Epithelial cell of prostate (primary cell): ENCODE data around the gene ABLIM2.

Experiments used
- DNase-seq: peaks from one replicate; pipeline ENCODE4 v3.0.0-alpha.2; 2011; ENCODE audit warnings: low read depth, low spot score
- H3K27ac ChIP-seq: fragments of 450-650 bp; 2 replicates; pipeline ENCODE4 v1.5.1; 2017; ENCODE audit warnings: mild to moderate bottlenecking

Gene ABLIM2

GRCh38 chr4:7995866-7996265 is 162.7 kb downstream of the ABLIM2 start:
- H3K27ac ChIP-seq: no peak overlapping the region
- no peak for DNase-seq

GRCh38 chr4:7995135-7995534 is 163.5 kb downstream of the ABLIM2 start:
- no peak overlapping the region for H3K27ac ChIP-seq
- no peak for DNase-seq

- no peak overlapping the region for H3K27ac ChIP-seq
- no peak for DNase-seq
These were observed 164.9 kb downstream of the ABLIM2 start for GRCh38 chr4:7993671-7994070.

GRCh38 chr4:7992846-7993245 is 165.8 kb downstream of the ABLIM2 start:
- DNase-seq: no peak
- H3K27ac ChIP-seq: no peak overlapping the region

GRCh38 chr4:7990807-7991459 is 167.7 kb downstream of the ABLIM2 start:
- no peak for DNase-seq
- no peak overlapping the region for H3K27ac ChIP-seq

GRCh38 chr4:7989654-7990053 is 169.0 kb downstream of the ABLIM2 start:
- no peak overlapping the region for H3K27ac ChIP-seq
- no peak for DNase-seq

GRCh38 chr4:7988437-7988836 is 170.2 kb downstream of the ABLIM2 start:
- H3K27ac ChIP-seq: no peak overlapping the region
- DNase-seq: no peak

- no peak for DNase-seq
These were observed 171.2 kb downstream of the ABLIM2 start for GRCh38 chr4:7987148-7987989.

GRCh38 chr4:7985891-7986441 is 172.6 kb downstream of the ABLIM2 start:
- no peak overlapping the region for H3K27ac ChIP-seq
- no peak for DNase-seq

More at GRCh38 chr4:7987148-7987989, 171.2 kb downstream of the ABLIM2 start:
- no peak overlapping the region for H3K27ac ChIP-seq

GRCh38 chr4:7985072-7985471 is 173.5 kb downstream of the ABLIM2 start:
- H3K27ac ChIP-seq: no peak overlapping the region
- DNase-seq: no peak

- no peak overlapping the region for H3K27ac ChIP-seq
- DNase-seq: no peak
These were observed 174.2 kb downstream of the ABLIM2 start for GRCh38 chr4:7984286-7984925.

GRCh38 chr4:7983296-7983695 is 175.3 kb downstream of the ABLIM2 start:
- no peak overlapping the region for H3K27ac ChIP-seq
- DNase-seq: no peak

- DNase-seq: no peak
- H3K27ac ChIP-seq: no peak overlapping the region
These were observed 176.7 kb downstream of the ABLIM2 start for GRCh38 chr4:7981738-7982394.

GRCh38 chr4:7980036-7980435 is 178.6 kb downstream of the ABLIM2 start:
- H3K27ac ChIP-seq: no peak overlapping the region
- DNase-seq: no peak

GRCh38 chr4:7979652-7979968 is 179.0 kb downstream of the ABLIM2 start:
- H3K27ac ChIP-seq: no peak overlapping the region
- DNase-seq: no peak

- DNase-seq: no peak
These were observed 179.5 kb downstream of the ABLIM2 start for GRCh38 chr4:7978907-7979651.

GRCh38 chr4:7978489-7978888 is 180.1 kb downstream of the ABLIM2 start:
- H3K27ac ChIP-seq: peak overlapping the region; percentile 40
- DNase-seq: no peak

More at GRCh38 chr4:7978907-7979651, 179.5 kb downstream of the ABLIM2 start:
- H3K27ac ChIP-seq: no peak overlapping the region

GRCh38 chr4:7976634-7977033 is 182.0 kb downstream of the ABLIM2 start:
- no peak overlapping the region for H3K27ac ChIP-seq
- no peak for DNase-seq

GRCh38 chr4:7976025-7976424 is 182.6 kb downstream of the ABLIM2 start:
- no peak for DNase-seq

GRCh38 chr4:7974425-7974824 is 184.2 kb downstream of the ABLIM2 start:
- H3K27ac ChIP-seq: no peak overlapping the region
- no peak for DNase-seq

More at GRCh38 chr4:7976025-7976424, 182.6 kb downstream of the ABLIM2 start:
- H3K27ac ChIP-seq: no peak overlapping the region
